ENCODE data around the gene RSPO4. TPM values are rescaled to one million over a fixed set of nuclear protein-coding genes. Genes with fewer than 3 reads are reported as not detected.

Gene RSPO4
- total RNA-seq, 6 experiments from 2014 or later, result 0.07 to 0.51 TPM; not detected in 4

- WGBS (ENCODE audit: insufficient coverage, low coverage, low lambda C conversion rate, missing lambda C conversion rate), result 57% methylated on average over 1 of the region's 7 CpGs
Measured at GRCh38 chr20:1013566-1014340, 11.6 kb upstream of the RSPO4 start.

GRCh38 chr20:1012359-1013168, 10.5 kb upstream of the RSPO4 start:
- WGBS (ENCODE audit: insufficient coverage, low coverage, low lambda C conversion rate, missing lambda C conversion rate), result 53% methylated on average over 8 of the region's 10 CpGs
- no peaks in the 10 kb centered on the region for H3K36me3 ChIP-seq
- no peaks in the 10 kb centered on the region for H3K9me3 ChIP-seq
- ATAC-seq, result peak in 1 of 4 donors; percentile 15
- H3K4me1 ChIP-seq, result no peaks in the 10 kb centered on the region
- no peak for TF ChIP-seq POLR2A (IDR thresholded peaks at IDR 0.05)
- TF ChIP-seq, protein P1, sequence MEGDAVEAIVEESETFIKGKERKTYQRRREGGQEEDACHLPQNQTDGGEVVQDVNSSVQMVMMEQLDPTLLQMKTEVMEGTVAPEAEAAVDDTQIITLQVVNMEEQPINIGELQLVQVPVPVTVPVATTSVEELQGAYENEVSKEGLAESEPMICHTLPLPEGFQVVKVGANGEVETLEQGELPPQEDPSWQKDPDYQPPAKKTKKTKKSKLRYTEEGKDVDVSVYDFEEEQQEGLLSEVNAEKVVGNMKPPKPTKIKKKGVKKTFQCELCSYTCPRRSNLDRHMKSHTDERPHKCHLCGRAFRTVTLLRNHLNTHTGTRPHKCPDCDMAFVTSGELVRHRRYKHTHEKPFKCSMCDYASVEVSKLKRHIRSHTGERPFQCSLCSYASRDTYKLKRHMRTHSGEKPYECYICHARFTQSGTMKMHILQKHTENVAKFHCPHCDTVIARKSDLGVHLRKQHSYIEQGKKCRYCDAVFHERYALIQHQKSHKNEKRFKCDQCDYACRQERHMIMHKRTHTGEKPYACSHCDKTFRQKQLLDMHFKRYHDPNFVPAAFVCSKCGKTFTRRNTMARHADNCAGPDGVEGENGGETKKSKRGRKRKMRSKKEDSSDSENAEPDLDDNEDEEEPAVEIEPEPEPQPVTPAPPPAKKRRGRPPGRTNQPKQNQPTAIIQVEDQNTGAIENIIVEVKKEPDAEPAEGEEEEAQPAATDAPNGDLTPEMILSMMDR (IDR thresholded peaks at IDR 0.05), result no peak
- no peak for DNase-seq
- no peak overlapping the region for H3K4me3 ChIP-seq
- no peak overlapping the region for H3K27ac ChIP-seq
- H3K27me3 ChIP-seq, result no peaks in the 10 kb centered on the region
- intact Hi-C loops (cut with DNase I), result no loop called here

More at GRCh38 chr20:1013566-1014340, 11.6 kb upstream of the RSPO4 start:
- no peak for TF ChIP-seq POLR2A (IDR thresholded peaks at IDR 0.05)
- TF ChIP-seq, protein P1 (IDR thresholded peaks at IDR 0.05), result no peak
- no peaks in the 10 kb centered on the region for H3K36me3 ChIP-seq
- no peak for DNase-seq
- no peak overlapping the region for H3K4me3 ChIP-seq
- no peak overlapping the region for H3K27ac ChIP-seq
- H3K9me3 ChIP-seq, result no peaks in the 10 kb centered on the region
- no peaks in the 10 kb centered on the region for H3K4me1 ChIP-seq
- intact Hi-C loops (cut with DNase I), result no loop called here
- no peaks in the 10 kb centered on the region for H3K27me3 ChIP-seq
- ATAC-seq, result no peak

DNA sequence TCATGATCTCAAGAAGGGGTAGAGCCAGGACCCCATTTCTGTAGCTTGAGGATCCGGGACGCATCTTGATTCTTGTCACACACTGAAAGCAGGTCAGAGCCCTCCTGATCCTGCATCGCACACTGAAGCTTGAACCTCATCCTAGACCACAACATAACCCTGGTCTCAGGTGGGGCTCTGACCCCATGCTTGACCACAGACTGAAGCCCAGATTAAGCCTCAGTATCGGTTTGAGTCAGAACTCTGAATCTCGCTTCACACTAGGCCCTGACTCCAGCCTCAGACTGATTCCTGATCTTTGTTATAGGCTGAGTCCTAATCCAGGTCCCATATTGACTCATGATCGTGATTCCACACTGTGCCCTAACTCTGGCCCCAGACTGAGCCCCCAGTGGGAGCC, 8.5 kb upstream of the RSPO4 start:
- TF ChIP-seq POLR2A (IDR thresholded peaks at IDR 0.05), result no peak
- TF ChIP-seq, protein P1 (IDR thresholded peaks at IDR 0.05), result no peak
- H3K27me3 ChIP-seq, result no peaks in the 10 kb centered on the region
- no peak overlapping the region for H3K27ac ChIP-seq
- DNase-seq (no peak), ATAC-seq (no peak)
- H3K4me1 ChIP-seq, result no peaks in the 10 kb centered on the region
- no peak overlapping the region for H3K4me3 ChIP-seq
- no peaks in the 10 kb centered on the region for H3K36me3 ChIP-seq
- whole genome bisulfite sequencing (ENCODE audit: insufficient coverage, low coverage, low lambda C conversion rate, missing lambda C conversion rate), result 77% methylated on average over 3 of the region's 6 CpGs
- intact Hi-C loops (cut with DNase I), result no loop called here
- H3K9me3 ChIP-seq, result no peaks in the 10 kb centered on the region

- peaks cover 0 to 7% of the 10 kb centered on the region in 2 donors for H3K27me3 ChIP-seq
- peak; percentile 76 to 90 (median 86) for ATAC-seq
- WGBS (ENCODE audit: insufficient coverage, low coverage, low lambda C conversion rate, missing lambda C conversion rate), result 14% methylated on average over 3 of the region's 5 CpGs
- H3K4me1 ChIP-seq, result no peaks in the 10 kb centered on the region
- H3K36me3 ChIP-seq, result no peaks in the 10 kb centered on the region
- H3K4me3 ChIP-seq, result no peak overlapping the region
- no peaks in the 10 kb centered on the region for H3K9me3 ChIP-seq
- H3K27ac ChIP-seq, result no peak overlapping the region
- intact Hi-C loops (cut with DNase I), result no loop called here
- TF ChIP-seq POLR2A (IDR thresholded peaks at IDR 0.05), result no peak
- TF ChIP-seq, protein P1 (IDR thresholded peaks at IDR 0.05), result no peak
- DNase-seq, result peak in 1 of 3 donors; percentile 51
Measured at GRCh38 chr20:1005452-1006027, 3.4 kb upstream of the RSPO4 start.

Measured in right lobe of liver (tissue), 6 donors.